ENCODE measurements around the gene LHCGR. TPM values are rescaled to one million over a fixed set of nuclear protein-coding genes. Genes with fewer than 3 reads are reported as not detected.

Gene LHCGR
- total and polyA plus RNA-seq, 2 of the 4 experiments (the other 2 are of a cell fraction), result 0.10 to 0.18 TPM

DNA sequence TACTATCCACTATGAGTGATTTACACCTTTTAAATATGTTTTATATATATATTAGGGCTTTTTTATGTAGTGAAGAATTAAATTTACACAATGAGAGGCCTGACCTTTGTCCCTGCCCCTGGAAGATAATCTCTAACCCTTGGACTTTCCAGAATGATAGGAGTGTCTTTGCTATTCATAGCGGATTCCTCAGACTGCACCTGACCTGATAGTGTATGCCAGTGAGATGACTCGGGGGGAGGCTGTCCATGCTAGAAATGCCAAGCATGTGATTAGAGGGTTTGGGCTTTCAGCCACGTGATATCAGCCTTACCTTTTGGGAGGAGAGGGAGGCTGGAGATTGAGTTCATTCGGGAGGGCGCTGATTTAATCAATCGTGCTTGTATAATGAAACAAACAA, 44.1 kb upstream of the LHCGR start:
- H3K27me3 ChIP-seq (ENCODE audit: control insufficient read depth, insufficient read depth, low read length), result no peaks in the 10 kb centered on the region; the same call in 1 of the 2 replicates
- no peak overlapping the region for H2BK120ac ChIP-seq (ENCODE audit: low read depth, low read length)
- intact Hi-C loops (cut with micrococcal nuclease), result no loop called here
- H2AFZ ChIP-seq (replicated peaks; ENCODE audit: low read length, poor library complexity), result no peak overlapping the region
- no TSS peak for BruUV-seq (replicated peaks)
- in situ Hi-C loops (cut with MboI; ENCODE audit: low sequenced_read_pairs), result no loop called here
- no peaks in the 10 kb centered on the region for H3K4me1 ChIP-seq (ENCODE audit: control insufficient read depth, insufficient read depth, low read length)
- H3K9me1 ChIP-seq (ENCODE audit: insufficient read depth, low read length), result no peaks in the 10 kb centered on the region
- H3K9ac ChIP-seq (ENCODE audit: low read depth, low read length), result no peak overlapping the region
- H3K4me3 ChIP-seq (ENCODE audit: insufficient read depth, low read depth, low read length), result no peak overlapping the region
- dilution Hi-C loops (cut with HindIII; ENCODE audit: low sequenced_read_pairs, unreplicated experiment), result no loop called here
- H4K91ac ChIP-seq (ENCODE audit: insufficient read depth, low read depth, low read length), result no peak overlapping the region
- H3K27ac ChIP-seq (ENCODE audit: insufficient read depth, low read length), result no peak overlapping the region
- TF ChIP-seq CHD1 (IDR thresholded peaks at IDR 0.05; ENCODE audit: low read depth, low read length) (no peak), MAZ (IDR thresholded peaks at IDR 0.05; ENCODE audit: borderline replicate concordance, low read depth, low read length) (no peak), NFE2L2 (IDR thresholded peaks at IDR 0.05; ENCODE audit: low read depth, low read length) (no peak), SMC3 (IDR thresholded peaks at IDR 0.05; ENCODE audit: low read depth, low read length) (no peak), RAD21 (IDR thresholded peaks at IDR 0.05; ENCODE audit: low read length) (no peak)
- TF ChIP-seq, protein P1, sequence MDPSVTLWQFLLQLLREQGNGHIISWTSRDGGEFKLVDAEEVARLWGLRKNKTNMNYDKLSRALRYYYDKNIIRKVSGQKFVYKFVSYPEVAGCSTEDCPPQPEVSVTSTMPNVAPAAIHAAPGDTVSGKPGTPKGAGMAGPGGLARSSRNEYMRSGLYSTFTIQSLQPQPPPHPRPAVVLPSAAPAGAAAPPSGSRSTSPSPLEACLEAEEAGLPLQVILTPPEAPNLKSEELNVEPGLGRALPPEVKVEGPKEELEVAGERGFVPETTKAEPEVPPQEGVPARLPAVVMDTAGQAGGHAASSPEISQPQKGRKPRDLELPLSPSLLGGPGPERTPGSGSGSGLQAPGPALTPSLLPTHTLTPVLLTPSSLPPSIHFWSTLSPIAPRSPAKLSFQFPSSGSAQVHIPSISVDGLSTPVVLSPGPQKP (IDR thresholded peaks at IDR 0.05; ENCODE audit: borderline replicate concordance, low read depth, low read length), result no peak
- TF ChIP-seq, protein P2, sequence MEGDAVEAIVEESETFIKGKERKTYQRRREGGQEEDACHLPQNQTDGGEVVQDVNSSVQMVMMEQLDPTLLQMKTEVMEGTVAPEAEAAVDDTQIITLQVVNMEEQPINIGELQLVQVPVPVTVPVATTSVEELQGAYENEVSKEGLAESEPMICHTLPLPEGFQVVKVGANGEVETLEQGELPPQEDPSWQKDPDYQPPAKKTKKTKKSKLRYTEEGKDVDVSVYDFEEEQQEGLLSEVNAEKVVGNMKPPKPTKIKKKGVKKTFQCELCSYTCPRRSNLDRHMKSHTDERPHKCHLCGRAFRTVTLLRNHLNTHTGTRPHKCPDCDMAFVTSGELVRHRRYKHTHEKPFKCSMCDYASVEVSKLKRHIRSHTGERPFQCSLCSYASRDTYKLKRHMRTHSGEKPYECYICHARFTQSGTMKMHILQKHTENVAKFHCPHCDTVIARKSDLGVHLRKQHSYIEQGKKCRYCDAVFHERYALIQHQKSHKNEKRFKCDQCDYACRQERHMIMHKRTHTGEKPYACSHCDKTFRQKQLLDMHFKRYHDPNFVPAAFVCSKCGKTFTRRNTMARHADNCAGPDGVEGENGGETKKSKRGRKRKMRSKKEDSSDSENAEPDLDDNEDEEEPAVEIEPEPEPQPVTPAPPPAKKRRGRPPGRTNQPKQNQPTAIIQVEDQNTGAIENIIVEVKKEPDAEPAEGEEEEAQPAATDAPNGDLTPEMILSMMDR (conservative IDR thresholded peaks at IDR 0.05; ENCODE audit: low read depth, low read length), result no peak
- no CpG with 5 or more reads among the region's 6 CpGs for WGBS, 2 experiments (ENCODE audit: extremely low coverage in 2 of 2, insufficient read length in 1 of 2)
- no peak overlapping the region for H3K4me2 ChIP-seq (ENCODE audit: low read depth, low read length)
- H3K23ac ChIP-seq (ENCODE audit: low read depth, low read length), result no peak overlapping the region
- H4K5ac ChIP-seq (ENCODE audit: low read depth, low read length), result no peak overlapping the region
- no peak for DNase-seq
- POLR2A ChIA-PET (ENCODE audit: unreplicated experiment), result no interaction called here
- H2BK20ac ChIP-seq (ENCODE audit: low read depth, low read length), result no peak overlapping the region
- no peak overlapping the region for H3K18ac ChIP-seq (ENCODE audit: low read depth, low read length)
- H2AK5ac ChIP-seq (ENCODE audit: low read depth, low read length), result no peak overlapping the region
- H3K4ac ChIP-seq (ENCODE audit: low read depth, low read length), result no peak overlapping the region
- H4K20me1 ChIP-seq (ENCODE audit: insufficient read depth, low read length), result no peaks in the 10 kb centered on the region
- no peaks in the 10 kb centered on the region for H3K36me3 ChIP-seq (ENCODE audit: control insufficient read depth, insufficient read depth, low read length)
- H2AK9ac ChIP-seq (replicated peaks; ENCODE audit: low read depth, low read length, poor library complexity), result no peak overlapping the region
- H2BK5ac ChIP-seq (ENCODE audit: low read depth, low read length, poor library complexity, severe bottlenecking), result no peak overlapping the region
- H3K79me1 ChIP-seq (ENCODE audit: low read depth in 1 of 2, low read length in 2 of 2), result no peaks in the 10 kb centered on the region
- H2BK15ac ChIP-seq (ENCODE audit: low read depth, low read length), result no peak overlapping the region
- H3K56ac ChIP-seq (ENCODE audit: extremely low read depth, insufficient read depth, low read length), result no peak overlapping the region
- no peak for ATAC-seq (ENCODE audit: low read depth)
- no peaks in the 10 kb centered on the region for H3K9me3 ChIP-seq (ENCODE audit: control insufficient read depth, insufficient read depth, low read length)
- CTCF ChIA-PET, result no interaction called here
- no peak overlapping the region for H3K14ac ChIP-seq (replicated peaks; ENCODE audit: low read depth, low read length)
- no peak overlapping the region for H4K8ac ChIP-seq (ENCODE audit: low read depth in 2 of 2, low read length in 2 of 2)
